NCI-H774 (cell line): ENCODE data around the gene TTF1.

Experiments
- DNase-seq: peaks from one replicate; lab custom pipeline; 2025; lab: John Stamatoyannopoulos, UW

TTF1 gene, protein sequence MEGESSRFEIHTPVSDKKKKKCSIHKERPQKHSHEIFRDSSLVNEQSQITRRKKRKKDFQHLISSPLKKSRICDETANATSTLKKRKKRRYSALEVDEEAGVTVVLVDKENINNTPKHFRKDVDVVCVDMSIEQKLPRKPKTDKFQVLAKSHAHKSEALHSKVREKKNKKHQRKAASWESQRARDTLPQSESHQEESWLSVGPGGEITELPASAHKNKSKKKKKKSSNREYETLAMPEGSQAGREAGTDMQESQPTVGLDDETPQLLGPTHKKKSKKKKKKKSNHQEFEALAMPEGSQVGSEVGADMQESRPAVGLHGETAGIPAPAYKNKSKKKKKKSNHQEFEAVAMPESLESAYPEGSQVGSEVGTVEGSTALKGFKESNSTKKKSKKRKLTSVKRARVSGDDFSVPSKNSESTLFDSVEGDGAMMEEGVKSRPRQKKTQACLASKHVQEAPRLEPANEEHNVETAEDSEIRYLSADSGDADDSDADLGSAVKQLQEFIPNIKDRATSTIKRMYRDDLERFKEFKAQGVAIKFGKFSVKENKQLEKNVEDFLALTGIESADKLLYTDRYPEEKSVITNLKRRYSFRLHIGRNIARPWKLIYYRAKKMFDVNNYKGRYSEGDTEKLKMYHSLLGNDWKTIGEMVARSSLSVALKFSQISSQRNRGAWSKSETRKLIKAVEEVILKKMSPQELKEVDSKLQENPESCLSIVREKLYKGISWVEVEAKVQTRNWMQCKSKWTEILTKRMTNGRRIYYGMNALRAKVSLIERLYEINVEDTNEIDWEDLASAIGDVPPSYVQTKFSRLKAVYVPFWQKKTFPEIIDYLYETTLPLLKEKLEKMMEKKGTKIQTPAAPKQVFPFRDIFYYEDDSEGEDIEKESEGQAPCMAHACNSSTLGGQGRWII

DNA sequence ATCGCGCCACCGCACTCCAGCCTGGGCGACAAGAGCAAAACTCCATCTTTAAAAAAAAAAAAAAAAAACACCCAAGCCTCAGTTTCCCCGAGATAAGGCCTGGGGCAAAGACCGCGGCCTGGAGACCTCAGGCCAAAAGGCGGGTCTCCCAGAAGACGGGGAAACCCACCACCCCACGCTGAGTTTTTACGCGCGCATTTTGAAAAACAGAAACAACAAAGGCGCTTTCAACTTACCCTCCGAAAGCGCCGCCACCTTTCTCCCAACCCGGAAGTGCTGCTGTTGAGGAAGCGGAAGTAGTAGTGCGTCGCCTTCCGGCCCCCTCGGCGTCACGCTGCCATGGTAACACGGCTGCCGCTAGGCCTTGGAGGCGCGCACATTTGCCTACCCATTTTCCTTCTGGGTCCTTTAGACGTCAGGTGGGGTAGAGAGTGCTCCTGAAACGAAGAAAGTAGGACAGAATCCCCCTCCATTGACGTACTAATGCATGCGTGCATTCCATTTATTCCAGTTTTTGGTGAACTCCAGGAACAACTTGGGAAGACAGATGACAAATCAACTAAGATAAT, at the start of gene TTF1:
Gene TTF1, minus strand, starts transcription at position 287 of the 569 bp plus-strand sequence. CDS start 4,019 bp downstream, outside the sequence.
- DNase-seq = peak; percentile 96

DNA sequence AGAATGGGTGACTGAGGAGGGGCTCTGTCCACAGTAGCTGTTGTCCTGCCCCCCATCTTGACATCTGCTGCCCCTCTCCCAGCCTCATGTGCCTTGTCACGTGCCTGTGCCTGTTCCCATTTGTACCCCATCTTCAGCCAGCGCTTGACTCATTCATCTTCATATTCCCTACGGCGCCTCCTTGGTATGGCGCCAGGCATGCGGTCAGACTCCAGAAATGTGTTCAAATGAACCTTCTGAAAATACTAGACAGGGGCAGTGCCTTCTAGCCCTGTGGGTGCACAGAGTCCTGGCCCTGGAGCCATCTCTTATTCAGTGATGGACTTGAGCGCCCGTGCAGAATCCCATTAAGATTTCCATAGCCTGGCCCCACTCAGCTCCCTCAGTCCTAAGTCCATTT, 49.6 kb upstream of the TTF1 start:
- DNase-seq = no peak

DNA sequence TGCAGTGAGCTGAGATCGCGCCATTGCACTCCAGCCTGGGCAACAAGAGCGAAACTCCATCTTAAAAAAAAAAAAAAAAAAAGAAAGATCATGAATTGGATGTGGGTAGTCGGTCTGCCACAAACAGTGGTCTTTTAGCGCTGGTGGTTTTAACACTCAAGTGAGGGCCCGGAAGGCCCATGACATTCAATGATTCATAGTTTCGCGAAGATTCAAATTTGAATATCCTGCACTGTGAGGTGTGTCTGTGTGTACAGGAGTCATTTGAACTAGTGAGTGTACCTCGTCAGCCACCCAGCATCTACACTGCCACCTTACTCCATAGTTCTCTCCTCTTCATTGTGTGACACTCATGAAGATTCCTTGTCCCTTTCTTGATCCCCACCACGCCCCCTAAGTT, 44.6 kb upstream of the TTF1 start:
- DNase-seq = no peak

DNA sequence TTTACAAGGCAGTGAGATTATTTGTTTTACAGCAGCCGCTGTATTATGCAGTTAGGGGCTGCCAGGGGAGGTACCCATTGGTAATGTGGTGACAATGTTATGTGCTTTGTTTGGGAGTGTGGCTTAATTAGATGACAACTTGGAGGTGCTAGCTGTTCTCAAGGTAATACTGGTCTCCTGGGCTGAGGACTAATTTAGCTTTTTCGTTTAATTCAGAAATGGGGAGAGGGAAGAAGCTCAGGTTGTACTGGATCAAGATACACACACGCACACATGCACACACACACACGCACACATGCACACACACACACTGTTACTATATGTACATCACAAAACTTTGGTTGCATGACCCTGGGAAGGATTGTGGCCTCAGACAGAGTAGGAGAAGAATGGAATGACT, 41.3 kb upstream of the TTF1 start:
- DNase-seq = no peak

DNA sequence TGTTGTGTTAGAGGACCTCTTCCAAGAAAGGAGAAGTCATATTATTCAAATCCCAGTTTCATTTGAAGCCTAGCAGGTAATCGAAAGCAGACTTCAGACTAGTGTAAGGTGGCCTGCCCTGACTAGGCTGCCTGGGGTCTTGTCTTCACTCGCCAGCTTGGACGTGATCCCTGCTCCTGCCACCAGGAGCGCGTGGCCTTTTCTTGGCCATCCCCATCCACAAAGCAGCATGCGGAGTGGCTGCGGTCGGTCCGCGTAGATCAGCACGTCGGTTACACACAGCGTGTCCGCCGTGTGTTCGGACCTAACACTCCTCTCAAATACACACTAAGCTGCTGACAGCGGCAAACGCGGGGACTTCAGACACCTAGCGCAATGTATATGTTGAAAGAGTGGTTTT, 40.7 kb upstream of the TTF1 start:
- DNase-seq = no peak

DNA sequence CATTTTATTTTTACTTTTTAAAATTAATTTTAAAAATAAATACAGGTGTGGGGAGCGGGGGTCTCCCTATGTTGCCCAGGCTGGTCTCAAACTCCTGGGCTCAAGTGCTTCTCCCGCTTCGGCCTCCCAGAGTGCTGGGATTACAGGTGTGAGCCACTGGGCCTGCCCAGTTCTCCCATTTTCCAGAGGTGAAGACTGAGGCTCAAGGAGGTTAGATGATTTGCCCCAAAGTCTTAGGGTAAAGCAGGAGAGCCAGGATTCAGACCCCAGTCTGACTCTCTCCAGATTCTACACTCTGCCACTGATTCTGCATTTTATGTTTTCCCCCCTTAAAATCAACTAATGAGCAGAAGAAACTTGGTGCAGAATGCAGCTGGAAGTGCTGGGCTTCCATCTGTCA, 40.2 kb upstream of the TTF1 start:
- DNase-seq = no peak

DNA sequence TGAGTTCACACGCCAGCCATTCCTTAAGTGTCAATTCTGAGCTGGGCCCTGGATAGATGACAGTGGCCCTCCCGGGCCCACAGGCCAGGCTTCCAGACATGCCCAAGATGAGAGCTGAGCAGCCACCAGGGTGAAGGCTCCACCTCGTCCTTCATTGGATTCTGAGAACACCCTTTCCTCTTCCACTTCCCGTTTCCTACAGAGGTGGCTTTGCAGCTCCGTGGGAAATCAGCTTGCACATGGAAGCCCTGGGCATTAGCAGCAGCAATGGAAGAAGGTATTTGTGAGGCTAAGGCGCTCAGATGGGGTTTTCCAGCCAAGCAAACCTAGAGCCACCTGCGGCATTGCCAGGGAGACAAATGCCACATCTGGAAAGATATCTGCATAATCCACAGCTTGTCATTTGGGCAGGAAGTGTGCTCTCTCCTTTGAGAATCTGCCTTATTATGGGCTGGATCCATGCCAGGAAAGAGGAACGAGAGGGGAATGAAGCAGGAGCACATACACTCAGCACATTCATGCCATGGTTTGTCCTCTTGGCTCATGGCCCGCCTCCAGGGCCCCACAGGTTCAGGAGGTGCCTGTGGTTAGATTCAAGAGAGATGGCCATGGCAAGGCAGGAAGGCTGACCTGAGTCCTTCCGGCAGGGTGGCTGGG, 37.4 kb upstream of the TTF1 start:
- DNase-seq = no peak

DNA sequence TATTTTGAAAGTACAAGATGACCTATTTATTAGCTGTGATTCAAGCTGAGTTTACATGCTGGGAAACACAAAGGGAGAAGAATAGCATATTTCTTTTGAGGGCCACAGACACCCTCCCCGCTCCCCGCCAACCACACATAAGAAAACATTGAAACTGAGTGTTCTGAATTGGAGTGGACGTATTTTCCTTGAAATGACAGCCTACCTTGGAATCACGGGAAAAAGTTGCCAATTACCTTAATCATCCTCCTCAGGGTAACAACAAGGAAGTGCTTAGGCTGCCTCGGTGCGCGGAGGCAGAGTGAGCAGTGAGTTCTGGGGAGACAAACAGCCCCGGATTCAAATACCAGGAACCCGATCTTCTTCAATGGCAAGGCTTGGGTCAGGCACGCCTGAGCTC, 34.8 kb upstream of the TTF1 start:
- DNase-seq = no peak

DNA sequence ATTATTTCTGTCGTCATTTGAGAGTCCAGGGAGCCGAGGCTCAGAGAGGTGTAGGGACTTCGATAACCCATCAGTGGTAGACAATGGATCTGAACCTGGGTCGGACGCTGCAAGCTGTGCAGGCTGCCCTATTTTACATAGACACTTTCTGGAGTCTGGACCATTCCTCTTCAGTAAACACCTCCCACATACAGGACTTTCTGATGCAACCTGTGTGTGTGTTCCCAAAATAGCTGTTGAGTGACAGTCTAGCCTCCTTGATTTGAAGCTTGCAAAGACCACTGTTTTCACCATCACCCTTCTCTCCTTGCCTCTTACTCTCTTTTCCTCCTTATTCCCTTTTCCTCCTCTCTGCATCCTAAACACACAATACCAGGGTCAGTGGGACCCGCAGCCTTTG, 34.1 kb upstream of the TTF1 start:
- no peak for DNase-seq

DNA sequence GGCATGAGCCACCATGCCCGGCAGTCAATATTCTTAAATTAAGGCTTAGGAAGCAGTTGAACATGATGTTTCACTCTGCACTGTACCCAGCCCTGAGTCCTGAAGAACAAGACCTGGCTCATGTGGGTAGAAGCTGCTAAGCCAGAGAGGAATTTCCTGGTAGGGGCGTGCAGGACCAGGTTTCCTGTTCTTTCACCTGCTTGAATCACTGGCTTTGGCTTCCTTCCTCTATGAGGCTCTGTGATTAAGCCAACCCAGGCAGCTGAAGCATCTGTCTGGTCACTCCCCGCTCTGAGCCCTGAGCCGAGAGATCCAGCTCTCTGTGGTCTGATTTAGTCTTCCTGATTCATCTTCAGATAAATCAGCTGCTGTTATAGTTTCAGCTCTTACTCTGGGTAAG, 32.5 kb upstream of the TTF1 start:
- DNase-seq = no peak

DNA sequence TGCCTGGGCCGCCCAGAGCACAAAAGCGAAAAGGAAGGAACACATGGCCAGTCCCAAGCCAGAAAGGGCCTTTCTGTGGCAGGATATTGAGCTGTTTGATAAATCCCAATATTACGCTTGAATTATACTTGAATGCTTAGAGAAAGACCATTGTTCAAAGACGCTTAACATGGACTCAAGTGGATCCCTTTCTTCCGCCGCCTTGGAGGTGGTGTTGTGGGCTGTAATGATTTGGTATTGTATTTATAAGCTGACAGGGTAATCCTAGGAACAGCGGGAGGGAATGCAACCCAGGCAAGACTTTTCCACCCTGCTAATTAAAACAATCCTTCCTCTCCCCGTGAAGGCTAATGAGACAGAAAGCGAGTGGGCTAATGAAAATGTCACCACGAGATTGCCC, 28.2 kb upstream of the TTF1 start:
- DNase-seq = no peak

DNA sequence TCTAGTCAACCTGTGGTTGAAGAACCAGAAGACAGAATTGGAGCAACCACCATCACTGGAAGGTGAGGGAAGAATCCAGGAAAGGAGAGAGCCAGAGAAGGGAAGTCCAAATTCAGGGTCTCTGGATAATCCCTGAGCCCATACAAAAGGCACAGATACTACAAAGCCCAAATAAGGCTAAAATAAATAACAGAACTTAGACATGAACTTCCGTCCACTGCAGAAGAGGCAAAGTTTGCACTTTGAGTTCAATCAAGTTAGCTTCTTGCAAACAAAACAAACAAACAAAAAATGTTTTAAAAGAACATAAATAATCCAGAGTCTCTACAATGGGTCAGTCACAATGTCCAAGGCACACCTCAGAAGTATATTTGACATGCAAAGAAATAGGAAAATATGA, 24.4 kb upstream of the TTF1 start:
- DNase-seq = no peak

DNA sequence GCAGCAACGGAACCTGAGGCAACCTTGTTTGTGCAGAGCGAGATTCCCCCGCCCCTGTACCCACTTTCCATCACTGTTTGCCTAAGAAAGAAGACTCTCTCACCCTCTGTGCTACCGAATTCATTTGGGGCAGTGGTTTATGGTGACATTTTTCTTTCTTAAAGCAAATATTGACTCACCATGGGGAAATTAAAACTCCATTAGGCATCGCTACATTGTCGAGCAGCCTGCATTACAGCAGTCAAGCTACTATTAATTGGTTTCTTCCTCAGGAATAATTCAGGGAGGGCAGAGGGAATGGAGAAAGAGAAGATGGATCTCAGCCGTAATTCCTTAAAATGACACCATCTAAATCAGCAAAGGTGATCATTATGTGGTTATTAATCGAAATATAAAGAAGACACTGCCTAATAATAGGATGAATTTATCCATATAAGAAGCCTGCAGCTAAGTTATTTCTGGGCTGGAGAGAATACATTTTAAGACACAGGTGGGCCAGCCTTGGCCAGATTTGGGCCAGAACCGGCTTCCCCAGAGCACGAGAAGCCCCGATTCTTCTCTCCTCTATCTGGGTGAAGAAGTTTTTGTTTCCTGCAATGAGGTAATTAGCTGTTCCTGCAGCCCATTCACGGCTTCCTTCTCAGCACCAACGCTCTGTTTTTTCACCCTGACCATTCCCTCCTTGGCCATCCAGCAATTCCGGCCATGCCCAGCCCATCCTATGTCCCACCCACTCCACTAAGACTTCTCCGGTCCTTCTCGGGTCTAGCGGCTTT, 20.2 kb upstream of the TTF1 start:
- no peak for DNase-seq

DNA sequence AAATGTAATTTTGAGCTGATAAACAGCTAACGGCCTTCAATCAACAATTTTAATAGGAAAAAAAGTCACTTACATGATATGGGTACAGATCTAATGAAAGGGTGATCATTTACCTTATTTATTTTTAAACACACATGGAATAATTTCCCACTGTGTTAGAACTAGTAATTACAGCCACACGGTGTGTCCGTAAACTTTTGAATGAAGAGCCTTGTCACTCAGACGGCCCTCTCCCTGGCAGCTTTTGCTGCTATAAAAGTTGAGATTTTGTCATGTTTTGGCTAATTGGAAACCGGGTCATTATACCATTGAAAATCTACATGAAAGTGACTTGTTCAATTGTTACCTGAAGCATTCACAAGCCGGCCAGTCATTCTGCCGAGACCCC, 19.0 kb upstream of the TTF1 start:
- no peak for DNase-seq

DNA sequence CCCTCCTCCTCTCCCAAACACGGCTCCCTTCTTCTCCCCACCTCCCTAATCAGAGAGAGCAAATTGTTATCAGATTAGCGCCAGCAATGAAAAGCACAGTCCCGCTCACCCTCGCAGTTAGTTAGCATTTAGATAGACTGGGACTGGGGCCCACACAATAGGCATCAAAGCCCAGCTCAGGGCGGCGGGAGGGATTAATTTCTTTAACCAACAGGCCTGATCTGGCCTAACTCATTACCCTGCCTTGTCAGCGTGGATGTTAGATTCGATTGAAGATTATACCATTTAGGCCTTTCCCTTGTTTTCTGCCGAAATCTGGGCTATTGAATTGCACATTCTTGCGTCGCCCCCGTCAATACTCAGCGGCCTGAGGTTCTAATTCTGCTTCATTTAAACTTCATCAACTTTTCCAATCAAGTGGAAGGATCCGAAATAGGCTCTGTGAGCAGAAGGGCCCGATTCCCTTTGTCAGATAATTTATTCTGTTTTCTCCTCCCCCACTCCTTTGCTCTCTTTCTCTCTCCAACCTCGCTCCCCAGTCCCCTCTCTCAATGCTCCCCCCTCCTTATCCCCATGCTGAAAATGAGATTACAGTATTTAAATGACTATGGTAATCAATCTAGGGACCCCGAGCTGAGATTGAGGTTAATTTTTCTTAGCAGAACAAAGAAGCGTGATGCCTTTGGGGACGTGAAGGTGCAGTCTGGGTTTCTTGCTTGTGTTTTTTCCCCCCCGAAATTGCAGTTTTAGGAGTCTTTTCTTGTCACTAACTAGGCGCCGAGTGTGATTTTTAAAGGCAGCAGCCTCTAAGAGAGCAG, 18.4 kb upstream of the TTF1 start:
- no peak for DNase-seq

DNA sequence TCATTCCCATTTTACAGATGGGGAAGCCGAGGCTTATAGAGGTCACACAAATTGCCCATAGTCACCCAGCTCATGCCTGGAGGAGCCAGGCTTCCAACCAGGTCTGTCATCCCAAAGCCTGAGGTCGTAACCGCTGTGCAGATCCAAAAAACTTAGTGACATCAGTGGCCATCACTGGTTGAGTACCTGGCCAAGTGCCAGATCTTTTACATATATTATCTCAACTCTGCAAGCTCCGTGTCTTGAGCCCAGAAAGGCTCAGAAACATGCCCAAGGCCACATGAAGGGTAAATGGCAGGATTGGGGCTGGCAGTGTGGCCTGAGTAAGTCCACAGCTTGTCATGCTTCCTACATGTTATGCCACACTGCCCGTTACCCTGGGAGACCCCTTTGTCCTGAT, 16.9 kb upstream of the TTF1 start:
- DNase-seq = no peak

DNA sequence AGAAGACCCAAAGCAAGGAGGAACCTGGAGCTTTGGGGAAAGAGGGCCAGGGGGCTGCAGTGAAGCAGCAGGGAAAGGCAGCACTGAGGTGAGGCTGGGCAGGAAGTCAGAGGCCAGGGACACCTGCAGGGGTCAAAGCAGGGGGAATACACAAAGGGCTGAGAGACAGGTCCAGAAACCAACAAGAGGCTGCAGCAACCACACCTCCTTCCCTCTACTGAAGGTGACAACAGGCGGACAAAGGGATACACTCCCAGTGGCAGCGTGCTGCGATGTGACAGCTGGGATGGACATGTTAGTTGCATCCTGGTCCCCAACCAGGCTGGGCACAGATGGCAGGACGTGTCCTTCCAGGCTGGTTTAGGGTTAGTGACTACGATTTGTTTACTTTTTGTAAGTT, 15.9 kb upstream of the TTF1 start:
- no peak for DNase-seq

DNA sequence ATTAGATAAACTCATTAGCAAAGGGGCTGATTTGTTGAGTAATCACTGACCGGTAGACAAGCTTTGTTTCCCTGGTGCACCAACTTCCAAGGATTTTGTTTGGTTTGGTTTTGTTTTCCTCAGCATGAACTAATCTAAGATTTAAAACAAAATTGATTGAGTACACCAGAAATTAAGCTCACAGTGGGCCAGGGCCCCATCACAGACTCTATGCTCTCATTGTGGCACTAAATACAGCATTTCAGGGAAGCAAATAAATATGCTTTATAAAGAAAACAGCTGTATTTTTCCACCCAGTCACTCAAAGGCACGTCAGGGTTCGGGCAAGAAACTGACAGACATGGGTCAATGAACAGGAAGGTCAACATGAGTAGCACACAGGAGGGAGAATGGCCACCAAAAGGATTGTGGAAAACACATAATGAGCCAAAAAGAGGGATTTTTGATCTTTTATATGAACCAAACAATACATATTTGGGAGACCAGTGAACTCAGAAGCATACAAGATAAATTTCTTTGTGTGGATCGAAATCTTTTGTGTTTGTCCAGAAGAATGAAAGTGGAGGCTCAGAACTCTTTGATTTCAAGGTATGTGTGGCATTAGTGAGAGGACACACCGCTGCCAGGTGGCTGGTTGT, 12.2 kb upstream of the TTF1 start:
- DNase-seq = peak; percentile 18

DNA sequence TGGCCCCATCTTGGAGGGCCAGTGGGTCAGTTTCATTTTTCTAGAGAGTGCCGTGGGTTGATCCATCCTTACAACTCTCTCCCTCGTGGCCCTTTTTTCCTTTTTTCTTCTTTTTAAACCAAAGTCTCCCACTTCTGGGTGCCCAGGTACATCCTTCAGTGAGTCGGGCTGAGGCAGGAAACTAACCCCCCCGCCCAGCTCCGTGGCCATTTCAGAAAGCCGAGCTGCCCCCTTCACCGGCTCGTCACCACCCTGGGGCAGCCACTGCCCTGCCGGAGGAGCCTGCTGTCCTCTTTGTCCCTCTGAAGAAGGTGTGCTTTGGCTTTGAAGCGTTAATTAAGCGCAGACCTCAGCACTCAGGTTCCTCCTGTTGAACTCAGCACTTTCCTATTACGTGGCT, 8.5 kb upstream of the TTF1 start:
- DNase-seq = no peak

DNA sequence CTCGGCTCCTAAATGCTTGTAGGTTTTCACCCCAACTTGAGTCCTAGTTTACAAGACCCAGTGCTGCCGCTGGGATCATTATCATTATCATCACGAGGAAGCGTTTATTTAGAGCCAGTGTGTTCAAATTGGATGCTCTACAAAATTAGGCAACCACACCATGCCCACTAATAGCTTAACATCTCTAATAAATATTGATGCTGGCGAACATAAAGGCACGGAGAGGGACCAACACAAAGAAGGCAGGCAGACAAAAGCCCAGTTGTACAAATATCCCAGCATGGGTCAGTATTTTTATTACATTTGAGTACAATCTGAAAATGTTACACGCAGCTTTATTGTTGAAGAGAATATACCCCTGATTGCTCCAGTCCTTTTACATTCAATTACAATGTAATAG, 8.1 kb upstream of the TTF1 start:
- peak; percentile 74 for DNase-seq
